GM12864 (cell line): Measurements from ENCODE around the gene OR4S1.
"Not testable (repeated sequence)": the region's sequence is repeated elsewhere in the genome, so short reads cannot be mapped to it uniquely, and the experiment has no call there.

Experiments
- DNase-seq: peaks from one replicate; pipeline ENCODE4 v3.0.0-alpha.2; 2011; ENCODE audit warnings: low read depth
- H3K4me3 ChIP-seq: 2 replicates; pipeline ENCODE4 v1.5.1; 2011; ENCODE audit warnings: mild to moderate bottlenecking, low read depth, low read length, control low read depth
- TF ChIP-seq, protein P1 (sequence below): IDR thresholded peaks from 2 replicates; pipeline ENCODE4 v1.5.1; 2011; ENCODE audit warnings: low read depth, mild to moderate bottlenecking, moderate library complexity, low read length, control low read depth, inconsistent platforms; ENCODE audit errors: missing control alignments

OR4S1 gene

DNA sequence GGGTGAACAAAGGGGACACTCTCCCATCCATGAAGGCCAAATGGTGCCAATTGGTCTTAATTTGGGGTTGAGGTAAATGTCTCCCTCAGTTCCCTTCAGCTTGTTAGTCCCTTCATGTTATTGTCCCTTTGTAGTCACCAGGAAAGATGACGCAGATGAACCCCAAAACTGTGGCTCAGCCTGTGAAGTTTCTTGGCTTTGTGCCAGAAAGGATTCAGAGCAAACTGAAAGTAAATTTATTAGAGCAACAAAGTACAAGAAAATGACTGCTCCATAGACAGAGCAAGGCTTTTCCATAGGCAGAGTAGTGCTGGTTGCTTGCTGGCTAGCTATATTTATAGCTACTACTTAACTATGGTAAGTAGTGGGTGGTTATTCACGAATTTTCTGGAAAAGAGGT lies 35.4 kb downstream of the OR4S1 start:
- H3K4me3 ChIP-seq, result no peak overlapping the region
- TF ChIP-seq, protein P1, sequence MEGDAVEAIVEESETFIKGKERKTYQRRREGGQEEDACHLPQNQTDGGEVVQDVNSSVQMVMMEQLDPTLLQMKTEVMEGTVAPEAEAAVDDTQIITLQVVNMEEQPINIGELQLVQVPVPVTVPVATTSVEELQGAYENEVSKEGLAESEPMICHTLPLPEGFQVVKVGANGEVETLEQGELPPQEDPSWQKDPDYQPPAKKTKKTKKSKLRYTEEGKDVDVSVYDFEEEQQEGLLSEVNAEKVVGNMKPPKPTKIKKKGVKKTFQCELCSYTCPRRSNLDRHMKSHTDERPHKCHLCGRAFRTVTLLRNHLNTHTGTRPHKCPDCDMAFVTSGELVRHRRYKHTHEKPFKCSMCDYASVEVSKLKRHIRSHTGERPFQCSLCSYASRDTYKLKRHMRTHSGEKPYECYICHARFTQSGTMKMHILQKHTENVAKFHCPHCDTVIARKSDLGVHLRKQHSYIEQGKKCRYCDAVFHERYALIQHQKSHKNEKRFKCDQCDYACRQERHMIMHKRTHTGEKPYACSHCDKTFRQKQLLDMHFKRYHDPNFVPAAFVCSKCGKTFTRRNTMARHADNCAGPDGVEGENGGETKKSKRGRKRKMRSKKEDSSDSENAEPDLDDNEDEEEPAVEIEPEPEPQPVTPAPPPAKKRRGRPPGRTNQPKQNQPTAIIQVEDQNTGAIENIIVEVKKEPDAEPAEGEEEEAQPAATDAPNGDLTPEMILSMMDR, result no peak
- DNase-seq, result no peak

DNA sequence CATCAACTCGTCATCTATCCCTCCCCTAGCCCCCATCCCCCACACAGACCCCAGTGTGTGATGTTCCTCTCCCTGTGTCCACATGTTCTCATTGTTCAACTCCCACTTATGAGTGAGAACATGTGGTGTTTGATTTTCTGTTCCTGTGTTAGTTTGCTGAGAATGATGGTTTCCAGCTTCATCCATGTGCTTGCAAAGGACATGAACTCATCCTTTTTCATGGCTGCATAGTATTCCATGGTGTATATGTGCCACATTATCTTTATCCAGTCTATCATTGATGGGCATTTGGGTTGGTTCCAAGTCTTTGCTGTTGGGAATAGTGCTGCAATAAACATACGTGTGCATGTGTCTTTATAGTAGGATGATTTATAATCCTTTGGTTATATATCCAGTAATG lies 36.5 kb downstream of the OR4S1 start:
- DNase-seq, H3K4me3 ChIP-seq: not testable (repeated sequence)

DNA sequence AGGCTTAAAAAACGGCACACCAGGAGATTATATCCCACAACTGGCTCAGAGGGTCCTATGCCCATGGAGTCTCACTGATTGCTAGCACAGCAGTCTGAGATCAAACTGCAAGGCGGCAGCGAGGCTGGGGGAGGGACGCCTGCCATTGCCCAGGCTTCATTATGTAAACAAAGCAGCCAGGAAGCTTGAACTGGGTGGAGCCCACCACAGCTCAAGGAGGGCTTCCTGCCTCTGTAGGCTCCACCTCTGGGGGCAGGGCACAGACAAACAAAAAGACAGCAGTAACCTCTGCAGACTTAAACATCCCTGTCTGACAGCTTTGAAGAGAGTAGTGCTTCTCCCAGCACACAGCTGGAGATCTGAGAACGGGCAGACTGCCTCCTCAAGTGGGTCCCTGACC lies 40.3 kb downstream of the OR4S1 start:
- H3K4me3 ChIP-seq, DNase-seq: not testable (repeated sequence)

DNA sequence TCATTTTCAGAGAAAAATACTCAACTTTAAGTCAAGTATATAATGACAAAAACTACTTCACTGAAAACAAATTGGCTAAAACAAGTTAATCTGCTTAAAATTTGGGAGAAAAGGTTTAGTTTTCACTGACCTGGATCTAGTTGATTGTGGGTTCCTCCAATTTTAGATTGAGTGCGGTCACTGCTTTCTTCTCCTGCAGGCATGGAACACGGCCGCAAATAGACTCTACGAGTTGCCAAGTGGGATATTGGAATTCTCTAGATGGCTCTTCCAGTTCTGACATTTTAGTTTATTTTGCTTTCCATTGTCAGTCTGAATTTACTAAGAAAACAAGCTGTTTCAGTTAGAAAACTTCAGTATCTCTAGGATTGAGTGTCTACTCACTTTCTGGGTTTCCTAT lies 48.0 kb downstream of the OR4S1 start:
- TF ChIP-seq, protein P1, result no peak
- H3K4me3 ChIP-seq, result no peak overlapping the region
- no peak for DNase-seq

DNA sequence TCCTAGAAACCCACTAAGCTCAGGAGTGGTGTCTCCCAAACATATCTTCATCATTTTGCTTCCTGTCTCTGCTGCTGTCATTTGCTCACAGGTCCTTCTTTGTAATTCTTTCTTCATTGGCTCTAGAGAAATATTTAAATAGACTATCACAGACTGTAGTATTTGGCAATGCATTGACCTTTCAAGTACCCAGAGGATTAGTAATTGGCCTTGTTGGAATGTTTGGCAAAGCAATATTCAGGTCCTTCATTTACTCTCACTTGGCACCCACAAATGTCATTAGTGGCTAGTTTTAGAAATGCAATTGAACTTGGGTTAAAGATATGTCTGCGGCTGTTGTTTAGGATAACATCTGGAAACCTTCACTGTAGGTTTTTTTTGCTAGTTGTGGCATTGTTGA lies 48.7 kb downstream of the OR4S1 start:
- no peak for DNase-seq
- TF ChIP-seq, protein P1, result no peak
- no peak overlapping the region for H3K4me3 ChIP-seq
